Stomach (tissue), 4 donors: ENCODE measurements around the gene ZNF121.

Experiments
- CTCF ChIP-seq, 7 experiments: fragments of 450-650 bp in 4 of 7; fragments of 200-600 bp in 3 of 7; sonication (generic) in 3 of 7; IDR thresholded peaks; one replicate each; pipeline ENCODE4 v1.5.1; 2016 to 2019; ENCODE audit warnings: antibody characterized with exemption in 7 of 7, control low read depth in 2 of 7, mild to moderate bottlenecking in 1 of 7
- EP300 ChIP-seq: sonication (generic); formaldehyde crosslinking; IDR thresholded peaks from one replicate; pipeline ENCODE4 v1.6.1; 2017; ENCODE audit warnings: antibody characterized with exemption
- POLR2A ChIP-seq, 4 donors: fragments of 450-650 bp; IDR thresholded peaks; one replicate each; pipeline ENCODE4 v1.6.1; 2016; ENCODE audit warnings: antibody characterized with exemption in 4 of 4, control low read depth in 2 of 4, mild to moderate bottlenecking in 1 of 4, moderate library complexity in 1 of 4

GRCh38 chr19:9627856-9628255 is 43.6 kb upstream of the ZNF121 start:
- TF ChIP-seq CTCF (IDR thresholded peaks at IDR 0.05), result no peak
- no peak for TF ChIP-seq POLR2A (IDR thresholded peaks at IDR 0.05)
- no peak for TF ChIP-seq EP300
